T-cell (primary cell): ENCODE measurements around the gene CDH22. TPM values are rescaled to one million over a fixed set of nuclear protein-coding genes. Genes with fewer than 3 reads are reported as not detected.

Source experiments
- ATAC-seq, 4 experiments: fragments of 200-7000 bp in 3 of 4; fragments of 150-1000 bp in 1 of 4; cut with Tn5 transposase; replicated peaks in 1 of 4; 1 replicate in 3 of 4; 2 replicates in 1 of 4; pipeline ENCODE4 v1.10.0; 2021; ENCODE audit warnings: moderate library complexity in 3 of 4, mild to moderate bottlenecking in 2 of 4, moderate number of reproducible peaks in 1 of 4
- CTCF ChIA-PET, 2 donors: fragments of 300-600 bp; sonication (Branson Sonifier 250); formaldehyde crosslinking; loops; one replicate each; lab custom pipeline; 2022; ENCODE audit warnings: antibody characterized with exemption in 2 of 2; lab: Charles Lee
- POLR2A ChIA-PET, 2 donors: fragments of 300-600 bp; sonication (Branson Sonifier 250); formaldehyde crosslinking; loops; one replicate each; lab custom pipeline; 2022; ENCODE audit warnings: antibody characterized with exemption in 2 of 2; lab: Charles Lee
- DNase-seq, 35 experiments: peaks; one replicate each; pipeline versions ENCODE4 v3.0.0 to v3.0.0-alpha.2; 2013 to 2023
- H3K27ac ChIP-seq: one replicate; pipeline ENCODE4 v1.5.1; 2013; ENCODE audit warnings: low read length
- H3K27me3 ChIP-seq, 2 experiments: replicated peaks in 1 of 2; 1 replicate in 1 of 2; 2 replicates in 1 of 2; pipeline versions ENCODE4 v1.6.1 to v1.7.0; 2013; ENCODE audit warnings: low read length in 1 of 2, mixed read lengths in 1 of 2; ENCODE audit not compliant: control insufficient read depth in 2 of 2, insufficient read depth in 2 of 2; ENCODE audit errors: extremely low read depth in 1 of 2
- H3K36me3 ChIP-seq, 2 donors: 1 replicate in 1 of 2; 2 replicates in 1 of 2; pipeline versions ENCODE4 v1.6.1 to v1.7.0; 2013; ENCODE audit warnings: low read length in 1 of 2; ENCODE audit not compliant: control insufficient read depth in 2 of 2, insufficient read depth in 1 of 2; ENCODE audit errors: extremely low read depth in 1 of 2
- H3K4me1 ChIP-seq, 2 experiments: 1 replicate in 1 of 2; 2 replicates in 1 of 2; pipeline versions ENCODE4 v1.6.1 to v1.7.0; 2013; ENCODE audit warnings: low read length in 2 of 2, mixed read lengths in 1 of 2; ENCODE audit not compliant: insufficient read depth in 2 of 2, control insufficient read depth in 1 of 2; ENCODE audit errors: extremely low read depth in 1 of 2
- H3K4me3 ChIP-seq, 2 donors: 1 replicate in 1 of 2; 2 replicates in 1 of 2; pipeline versions ENCODE4 v1.5.1 to v1.7.0; 2013; ENCODE audit warnings: mild to moderate bottlenecking in 2 of 2, low read length in 1 of 2, moderate library complexity in 1 of 2; ENCODE audit not compliant: control insufficient read depth in 1 of 2; ENCODE audit errors: extremely low read depth in 1 of 2
- H3K9me3 ChIP-seq: 2 replicates; pipeline ENCODE4 v1.7.0; 2013
- H3K27ac Mint-ChIP-seq, 2 donors: one replicate each; pipeline ENCODE4 v1.8.0; 2020 to 2021; ENCODE audit warnings: mild to moderate bottlenecking in 2 of 2, mixed read lengths in 2 of 2
- H3K27me3 Mint-ChIP-seq, 2 donors: one replicate each; pipeline ENCODE4 v1.8.0; 2021 to 2022; ENCODE audit warnings: mixed read lengths in 2 of 2
- H3K36me3 Mint-ChIP-seq: one replicate; pipeline ENCODE4 v1.8.0; 2021; ENCODE audit warnings: mixed read lengths
- H3K4me1 Mint-ChIP-seq, 3 donors: one replicate each; pipeline ENCODE4 v1.8.0; 2020 to 2022; ENCODE audit warnings: mixed read lengths in 3 of 3, mild to moderate bottlenecking in 1 of 3
- H3K4me3 Mint-ChIP-seq, 3 donors: one replicate each; pipeline ENCODE4 v1.8.0; 2020 to 2022; ENCODE audit warnings: mild to moderate bottlenecking in 3 of 3, mixed read lengths in 3 of 3, moderate library complexity in 3 of 3
- H3K9me3 Mint-ChIP-seq, 3 donors: one replicate each; pipeline ENCODE4 v1.8.0; 2020 to 2022; ENCODE audit warnings: mixed read lengths in 3 of 3
- whole genome bisulfite sequencing: methylation state at CpG from one replicate; pipeline ENCODE4 v1.1.5; 2013; ENCODE audit warnings: missing lambda C conversion rate; ENCODE audit not compliant: insufficient coverage; 5-methylcytosine and 5-hydroxymethylcytosine counted together
- total RNA-seq, 35 experiments: library from RNA in 6 of 35; stranded (reverse) in 6 of 35; fragments of 120-200 nt in 1 of 35; gene quantifications; one replicate each; pipeline versions ENCODE4 v1.2.1 to v1.2.4 and lab custom pipeline; 2013 to 2026

The CDH22 gene
- total RNA-seq, 5 donors from 2014 or later (not counting 1 experiment from before 2014, with no cell fraction given): not detected

DNA sequence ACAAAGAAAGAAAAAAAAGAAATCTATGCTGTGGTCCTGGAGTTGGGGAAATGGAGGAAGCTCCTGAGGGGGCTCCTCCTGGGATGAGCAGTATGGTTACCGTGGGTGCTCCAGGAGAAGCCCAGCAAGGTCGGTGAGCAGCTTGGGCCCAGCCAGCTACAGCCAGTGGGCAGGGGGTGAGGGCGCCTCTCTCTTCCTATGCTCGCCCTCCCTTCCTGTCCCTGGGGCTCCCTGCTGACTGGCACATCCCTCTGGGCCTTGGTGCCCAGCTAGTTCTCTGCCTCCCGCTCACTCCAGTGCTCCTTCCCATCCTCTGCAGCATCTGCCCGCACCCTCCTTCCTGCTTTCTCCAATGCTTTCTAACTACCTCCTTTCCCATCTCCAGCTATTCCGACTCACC lies 173.6 kb downstream of the CDH22 start:
- no peaks in the 10 kb centered on the region for H3K36me3 ChIP-seq
- H3K36me3 Mint-ChIP-seq: no peaks in the 10 kb centered on the region
- H3K4me1 ChIP-seq: peaks cover 0 to 6% of the 10 kb centered on the region in 2 experiments
- H3K27me3 ChIP-seq: peaks cover 2 to 74% of the 10 kb centered on the region in 2 experiments
- H3K9me3 ChIP-seq: no peaks in the 10 kb centered on the region
- no peak overlapping the region for H3K27ac ChIP-seq
- no peak overlapping the region for H3K4me3 Mint-ChIP-seq
- WGBS: 65% methylated on average over 5 of the region's 7 CpGs
- no peak for ATAC-seq
- ChIA-PET POLR2A (no interaction called here), CTCF (no interaction called here)
- no peak overlapping the region for H3K27ac Mint-ChIP-seq
- H3K4me1 Mint-ChIP-seq: peaks cover 0 to 3% (median 3%) of the 10 kb centered on the region in 3 donors
- DNase-seq: no peak
- H3K4me3 ChIP-seq: no peak overlapping the region
- peaks cover 40 to 69% of the 10 kb centered on the region in 2 donors for H3K27me3 Mint-ChIP-seq
- H3K9me3 Mint-ChIP-seq: no peaks in the 10 kb centered on the region

DNA sequence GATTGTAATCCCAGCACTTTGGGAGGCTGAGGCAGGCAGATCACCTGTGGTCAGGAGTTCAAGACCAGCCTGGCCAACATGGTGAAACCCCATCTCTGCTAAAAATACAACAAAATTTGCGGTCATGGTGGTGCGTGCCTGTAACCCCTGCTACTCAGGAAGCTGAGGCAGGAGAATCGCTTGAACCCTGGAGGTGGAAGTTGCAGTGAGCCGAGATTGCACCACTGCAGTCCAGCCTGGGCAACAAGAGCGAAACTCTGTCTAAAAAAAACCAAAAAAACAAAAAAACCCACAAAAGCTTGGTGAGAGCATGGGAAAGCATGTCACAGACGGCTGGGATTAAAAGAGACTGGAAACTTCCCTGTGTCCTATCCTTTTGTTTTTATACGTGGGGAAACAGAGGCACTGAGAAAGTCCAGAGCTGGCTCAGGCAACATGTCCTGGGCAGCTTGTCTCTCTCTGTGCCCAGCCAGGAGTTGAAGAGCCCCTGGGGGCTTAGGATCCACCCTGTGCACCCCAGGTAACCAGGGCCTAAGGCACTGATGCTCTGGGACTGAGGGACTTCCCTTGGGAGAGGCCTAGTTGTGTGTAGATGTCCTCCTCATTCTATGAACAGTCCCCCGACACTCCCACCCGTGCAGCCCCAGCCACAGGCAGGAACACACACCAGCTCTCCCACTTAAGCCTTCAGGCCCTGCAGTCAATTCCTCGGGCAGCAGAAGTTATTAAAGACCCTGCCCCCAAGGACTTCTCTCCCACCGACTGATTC lies 174.2 kb downstream of the CDH22 start:
- peaks cover 36 to 64% of the 10 kb centered on the region in 2 donors for H3K27me3 Mint-ChIP-seq

DNA sequence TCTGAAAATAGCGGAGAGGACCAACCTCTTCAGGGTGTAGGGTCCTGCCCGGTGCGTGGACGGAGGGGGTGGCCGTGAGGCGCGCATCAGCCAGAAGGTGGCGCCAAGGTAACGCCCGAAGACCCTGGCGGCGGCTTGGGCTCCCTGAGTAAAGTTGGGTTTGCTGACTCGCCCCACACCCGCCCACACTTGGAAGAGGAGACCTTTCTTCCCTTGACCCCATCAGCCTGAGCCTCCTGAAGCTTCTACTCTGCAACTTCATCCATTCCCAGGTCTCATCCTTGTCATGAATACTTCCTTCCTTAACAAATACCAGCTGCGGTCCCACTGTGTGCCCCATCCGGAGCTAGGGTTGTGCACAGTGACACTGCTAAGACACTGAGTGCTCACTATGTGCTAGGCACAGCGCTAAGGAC lies 175.6 kb downstream of the CDH22 start:
- WGBS: 15% methylated on average over 15 of the region's 17 CpGs

More for the DNA sequence above, 174.2 kb downstream of the CDH22 start:
- POLR2A ChIA-PET: no interaction called here
- Mint-ChIP-seq H3K4me1 (peaks cover 0 to 3% (median 3%) of the 10 kb centered on the region in 3 donors), H3K4me3 (no peak overlapping the region), H3K36me3 (no peaks in the 10 kb centered on the region), H3K27ac (no peak overlapping the region), H3K9me3 (no peaks in the 10 kb centered on the region)
- CTCF ChIA-PET: interaction anchor here in 1 of 2 donors (0.7 kb wide), 1 partner anchor 274 kb away, joined by 3 read pairs; no protein-coding TSS in a partner anchor
- H3K9me3 ChIP-seq: no peaks in the 10 kb centered on the region
- H3K4me3 ChIP-seq: no peak overlapping the region
- peaks cover 2 to 69% of the 10 kb centered on the region in 2 experiments for H3K27me3 ChIP-seq
- peaks cover 0 to 6% of the 10 kb centered on the region in 2 experiments for H3K4me1 ChIP-seq
- DNase-seq (no peak), ATAC-seq (no peak)
- no peak overlapping the region for H3K27ac ChIP-seq
- WGBS: 54% methylated on average over 2 of the region's 11 CpGs
- no peaks in the 10 kb centered on the region for H3K36me3 ChIP-seq

DNA sequence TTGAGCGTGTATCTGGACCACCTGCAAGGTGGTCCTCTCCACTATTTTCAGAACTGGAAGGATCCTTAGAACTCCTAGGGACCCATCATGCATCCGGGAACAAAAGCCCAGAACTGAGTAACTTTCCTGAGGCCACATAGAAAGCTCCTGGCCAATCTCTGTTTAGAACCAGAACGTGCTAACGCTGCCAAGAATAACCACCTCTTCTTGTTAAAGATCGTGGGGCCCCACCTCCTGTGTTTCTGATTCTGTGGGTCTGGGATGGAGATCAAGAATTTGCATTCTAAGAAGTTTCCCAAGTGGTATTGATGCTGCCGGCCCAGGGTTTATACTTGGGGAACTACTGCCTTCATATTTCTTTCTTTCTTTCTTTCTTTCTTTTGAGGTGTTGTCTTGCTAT lies 176.9 kb downstream of the CDH22 start:
- no peaks in the 10 kb centered on the region for H3K36me3 ChIP-seq
- Mint-ChIP-seq H3K9me3 (no peaks in the 10 kb centered on the region), H3K4me1 (peaks cover 0 to 3% (median 3%) of the 10 kb centered on the region in 3 donors), H3K36me3 (no peaks in the 10 kb centered on the region), H3K27me3 (peaks cover 33 to 49% of the 10 kb centered on the region in 2 donors), H3K4me3 (no peak overlapping the region), H3K27ac (no peak overlapping the region)
- POLR2A ChIA-PET: no interaction called here
- no peak for ATAC-seq
- H3K27me3 ChIP-seq: peaks cover 2 to 62% of the 10 kb centered on the region in 2 experiments
- H3K9me3 ChIP-seq: no peaks in the 10 kb centered on the region
- CTCF ChIA-PET: interaction anchor here (0.6 to 0.7 kb wide), 3 partner anchors 38 to 275 kb away, joined by 3 read pairs; partner anchors contain the start of gene ELMO2 (in 1 of the 2)
- H3K4me1 ChIP-seq: peaks cover 0 to 6% of the 10 kb centered on the region in 2 experiments
- no peak overlapping the region for H3K4me3 ChIP-seq
- WGBS: 58% methylated on average over 2 of the region's 6 CpGs
- DNase-seq: no peak
- no peak overlapping the region for H3K27ac ChIP-seq

More for the DNA sequence above, 175.6 kb downstream of the CDH22 start:
- Mint-ChIP-seq H3K9me3 (no peaks in the 10 kb centered on the region), H3K27me3 (peaks cover 36 to 51% of the 10 kb centered on the region in 2 donors), H3K36me3 (no peaks in the 10 kb centered on the region), H3K4me3 (no peak overlapping the region), H3K4me1 (peaks cover 0 to 3% (median 3%) of the 10 kb centered on the region in 3 donors), H3K27ac (no peak overlapping the region)
- peaks cover 2 to 65% of the 10 kb centered on the region in 2 experiments for H3K27me3 ChIP-seq
- peaks cover 0 to 6% of the 10 kb centered on the region in 2 experiments for H3K4me1 ChIP-seq
- no peaks in the 10 kb centered on the region for H3K9me3 ChIP-seq
- CTCF ChIA-PET: interaction anchor here (0.9 to 1.3 kb wide), 3 partner anchors 110 to 305 kb away, joined by 3 to 5 read pairs (median 4); no protein-coding TSS in a partner anchor
- H3K4me3 ChIP-seq: no peak overlapping the region
- POLR2A ChIA-PET: no interaction called here
- peak; percentile 8 to 68 (median 42) for DNase-seq
- no peaks in the 10 kb centered on the region for H3K36me3 ChIP-seq
- no peak overlapping the region for H3K27ac ChIP-seq
- ATAC-seq: peak; percentile 72 to 85 (median 79)

DNA sequence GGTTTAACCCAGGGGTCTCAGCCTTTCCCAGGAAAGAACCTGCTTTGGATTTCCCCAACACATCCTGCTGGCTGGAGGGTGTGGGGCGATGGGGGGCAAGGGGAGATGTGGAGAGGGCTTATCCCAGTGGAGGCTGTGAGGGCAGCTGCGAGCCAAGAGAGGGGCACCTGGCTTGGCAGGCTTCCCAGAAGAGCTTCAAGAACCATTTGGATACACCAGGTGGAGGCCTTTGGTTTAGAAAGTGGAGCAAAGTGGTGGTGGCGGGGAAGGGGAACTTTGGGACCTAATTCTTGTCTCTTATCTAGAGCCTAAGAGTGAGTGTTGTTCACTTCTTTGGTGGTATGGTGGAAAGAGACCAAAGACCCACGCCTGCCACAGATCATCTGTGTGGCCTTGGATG lies 177.8 kb downstream of the CDH22 start:
- POLR2A ChIA-PET: no interaction called here
- Histone ChIP-seq H3K4me3 (no peak overlapping the region), H3K9me3 (no peaks in the 10 kb centered on the region), H3K27ac (no peak overlapping the region), H3K36me3 (no peaks in the 10 kb centered on the region), H3K27me3 (peaks cover 2 to 55% of the 10 kb centered on the region in 2 experiments), H3K4me1 (peaks cover 0 to 6% of the 10 kb centered on the region in 2 experiments)
- no peaks in the 10 kb centered on the region for H3K9me3 Mint-ChIP-seq
- H3K4me3 Mint-ChIP-seq: no peak overlapping the region
- ATAC-seq (no peak), DNase-seq (no peak)
- peaks cover 0 to 3% (median 3%) of the 10 kb centered on the region in 3 donors for H3K4me1 Mint-ChIP-seq
- H3K27me3 Mint-ChIP-seq: peaks cover 26 to 41% of the 10 kb centered on the region in 2 donors
- 27% methylated on average over 2 of the region's 4 CpGs for WGBS
- H3K36me3 Mint-ChIP-seq: peaks cover 2% of the 10 kb centered on the region
- no peak overlapping the region for H3K27ac Mint-ChIP-seq
- CTCF ChIA-PET: interaction anchor here in 1 of 2 donors (0.6 kb wide), 1 partner anchor 1251 kb away, joined by 3 read pairs; no protein-coding TSS in a partner anchor

DNA sequence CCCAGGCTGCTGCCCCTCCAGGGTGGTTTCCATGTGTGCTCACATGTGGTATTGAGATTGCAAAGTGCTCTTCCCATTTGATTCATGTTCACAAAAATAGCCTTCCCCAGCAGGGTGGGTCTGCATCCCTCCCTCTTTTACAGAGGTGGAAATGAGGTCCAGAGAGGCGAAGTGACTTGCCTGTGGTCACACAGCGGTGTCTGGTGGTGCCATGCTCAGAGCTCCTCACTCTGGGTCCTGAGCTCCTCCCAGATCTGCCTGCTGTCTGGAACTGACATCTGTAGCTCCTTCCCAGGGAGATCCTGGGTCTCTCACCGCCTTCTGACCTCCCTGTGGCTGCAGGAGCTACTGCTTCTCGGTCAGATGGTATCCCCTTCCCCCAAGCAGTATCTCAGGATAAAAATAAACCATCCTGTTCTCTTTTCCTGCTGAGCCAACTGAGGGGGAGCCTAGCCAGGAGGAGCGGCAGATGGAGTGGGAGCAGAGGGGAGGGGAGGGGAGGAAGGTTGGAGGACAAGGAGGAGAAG lies 178.3 kb downstream of the CDH22 start:
- ATAC-seq (no peak), DNase-seq (no peak)
- Mint-ChIP-seq H3K4me1 (peaks cover 0 to 3% (median 3%) of the 10 kb centered on the region in 3 donors), H3K27ac (no peak overlapping the region), H3K36me3 (peaks cover 3% of the 10 kb centered on the region), H3K4me3 (no peak overlapping the region), H3K9me3 (no peaks in the 10 kb centered on the region), H3K27me3 (peaks cover 24 to 37% of the 10 kb centered on the region in 2 donors)
- WGBS: 46% methylated on average over 4 of the region's 5 CpGs
- no peaks in the 10 kb centered on the region for H3K9me3 ChIP-seq
- H3K4me1 ChIP-seq: peaks cover 0 to 6% of the 10 kb centered on the region in 2 experiments
- no peaks in the 10 kb centered on the region for H3K36me3 ChIP-seq
- H3K27ac ChIP-seq: no peak overlapping the region
- H3K27me3 ChIP-seq: peaks cover 2 to 55% of the 10 kb centered on the region in 2 experiments
- ChIA-PET CTCF (no interaction called here), POLR2A (no interaction called here)
- H3K4me3 ChIP-seq: no peak overlapping the region
